ENCODE measurements around the gene SRSF11.
"Not testable (repeated sequence)": the region's sequence is repeated elsewhere in the genome, so short reads cannot be mapped to it uniquely, and the experiment has no call there.

Gene SRSF11, protein sequence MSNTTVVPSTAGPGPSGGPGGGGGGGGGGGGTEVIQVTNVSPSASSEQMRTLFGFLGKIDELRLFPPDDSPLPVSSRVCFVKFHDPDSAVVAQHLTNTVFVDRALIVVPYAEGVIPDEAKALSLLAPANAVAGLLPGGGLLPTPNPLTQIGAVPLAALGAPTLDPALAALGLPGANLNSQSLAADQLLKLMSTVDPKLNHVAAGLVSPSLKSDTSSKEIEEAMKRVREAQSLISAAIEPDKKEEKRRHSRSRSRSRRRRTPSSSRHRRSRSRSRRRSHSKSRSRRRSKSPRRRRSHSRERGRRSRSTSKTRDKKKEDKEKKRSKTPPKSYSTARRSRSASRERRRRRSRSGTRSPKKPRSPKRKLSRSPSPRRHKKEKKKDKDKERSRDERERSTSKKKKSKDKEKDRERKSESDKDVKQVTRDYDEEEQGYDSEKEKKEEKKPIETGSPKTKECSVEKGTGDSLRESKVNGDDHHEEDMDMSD

DNA sequence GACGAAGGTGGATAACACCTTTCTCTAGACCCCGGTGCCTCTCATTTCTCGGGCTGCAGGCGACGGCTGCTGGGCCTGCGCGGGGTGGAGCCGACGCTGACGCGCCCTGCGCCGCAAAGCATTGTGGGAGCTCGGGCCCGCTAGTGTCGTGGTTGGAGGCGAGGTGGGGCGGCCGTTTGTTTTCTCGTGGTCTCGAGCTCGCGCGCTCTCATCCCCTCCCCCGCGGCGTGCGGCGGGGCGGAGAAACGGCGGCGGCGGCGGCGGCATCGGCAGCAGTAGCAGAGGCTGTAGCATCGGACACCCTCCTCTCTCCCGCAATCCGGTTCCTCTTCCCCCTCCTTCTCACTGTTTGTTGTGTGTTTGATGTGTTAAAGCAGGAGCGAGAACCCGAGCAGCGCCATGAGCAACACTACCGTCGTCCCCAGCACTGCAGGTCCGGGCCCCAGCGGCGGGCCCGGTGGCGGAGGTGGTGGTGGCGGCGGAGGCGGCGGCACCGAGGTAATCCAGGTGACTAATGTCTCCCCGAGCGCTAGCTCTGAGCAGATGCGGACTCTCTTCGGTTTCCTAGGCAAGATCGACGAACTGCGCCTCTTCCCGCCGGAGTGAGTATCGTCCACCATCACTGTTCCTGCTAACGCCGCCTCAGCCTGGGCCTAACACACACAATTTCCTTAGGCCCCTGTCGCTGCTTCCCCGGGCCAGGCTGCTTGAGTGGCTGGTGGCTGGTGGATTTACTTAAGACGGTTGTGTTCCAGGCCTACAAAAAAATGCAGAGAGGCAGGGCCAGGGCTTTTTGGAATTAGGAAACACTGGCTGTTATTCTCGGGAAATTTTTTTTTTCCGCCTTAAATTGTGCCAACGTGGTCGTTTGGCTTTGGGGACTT is at the start of gene SRSF11:
TSS of gene SRSF11 (plus strand) at position 143 of the 884 bp plus-strand sequence. CDS start at position 400, 257 bp downstream.
- DNase-seq: peak; percentile 85 to 94

DNA sequence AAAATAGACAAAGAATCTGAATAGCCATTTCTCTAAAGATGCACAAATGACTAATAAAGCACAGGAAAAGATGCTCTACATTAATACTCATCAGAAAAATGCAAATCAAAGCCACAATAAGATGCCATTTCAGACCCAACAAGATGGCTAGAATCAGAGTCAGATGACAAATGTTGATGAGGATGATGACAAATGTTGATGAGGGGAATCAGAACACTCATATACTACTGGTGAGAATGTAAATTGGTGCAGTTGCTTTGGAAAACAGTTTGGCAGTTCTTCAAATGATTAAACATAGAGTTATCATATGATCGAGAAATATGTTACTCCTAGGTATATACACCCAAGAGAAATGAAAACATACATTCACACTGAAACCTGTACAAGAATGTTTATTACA is 49.7 kb upstream of the SRSF11 start:
- DNase-seq: no peak

DNA sequence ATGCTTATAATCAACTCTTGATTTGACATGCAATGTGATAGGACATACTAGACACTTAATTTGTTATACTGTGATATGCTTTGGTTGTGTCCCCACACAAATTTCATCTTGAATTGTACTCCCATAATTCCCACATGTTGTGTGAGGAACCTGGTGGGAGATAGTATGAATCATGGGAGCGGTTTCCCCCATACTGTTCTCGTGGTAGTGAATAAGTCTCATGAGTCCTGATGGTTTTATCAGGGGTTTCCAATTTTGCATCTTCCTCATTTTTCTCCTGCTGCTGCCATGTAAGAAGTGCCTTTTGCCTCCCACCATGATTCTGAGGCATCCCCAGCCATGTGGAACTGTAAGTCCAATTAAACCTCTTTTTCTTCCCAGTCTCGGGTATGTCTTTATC is 36.0 kb upstream of the SRSF11 start:
- DNase-seq: not testable (repeated sequence)

DNA sequence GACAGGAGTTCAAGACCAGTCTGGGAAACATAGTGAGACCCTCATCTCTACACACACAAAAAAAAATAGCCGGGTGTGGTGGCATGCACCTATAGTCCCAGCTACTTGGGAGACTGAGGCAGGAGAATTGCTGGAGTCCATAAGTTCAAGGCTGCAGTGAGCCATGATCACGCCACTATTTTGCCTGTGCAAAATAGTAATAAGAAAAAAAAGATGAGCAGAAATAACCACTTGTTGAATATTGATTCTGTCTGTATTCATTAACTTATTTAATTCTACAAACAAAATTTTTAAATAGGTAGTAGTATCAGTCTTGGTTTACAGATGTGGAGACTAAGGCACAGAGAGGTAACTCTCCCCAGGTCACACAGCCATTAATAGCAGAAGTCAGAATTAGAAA is 32.7 kb upstream of the SRSF11 start:
- no peak for DNase-seq

DNA sequence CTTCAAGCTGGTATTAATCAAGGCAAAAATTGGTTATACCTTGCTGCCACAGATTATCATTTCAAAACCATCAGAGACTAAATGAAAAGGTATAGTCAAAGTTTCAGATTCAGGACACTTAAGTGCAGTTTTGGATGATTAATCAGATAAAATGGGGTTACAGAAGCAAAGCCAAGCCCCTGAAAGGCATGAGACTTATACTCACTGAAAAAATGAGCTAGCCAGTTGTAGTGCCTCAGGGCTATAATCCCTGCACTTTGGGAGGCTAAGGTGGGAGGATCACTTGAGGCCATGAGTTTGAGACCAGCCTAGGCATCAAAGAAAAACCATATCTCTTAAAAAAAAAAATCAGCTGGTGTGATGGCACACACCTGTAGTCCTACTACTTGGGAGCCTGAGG is 31.0 kb upstream of the SRSF11 start:
- DNase-seq: no peak

DNA sequence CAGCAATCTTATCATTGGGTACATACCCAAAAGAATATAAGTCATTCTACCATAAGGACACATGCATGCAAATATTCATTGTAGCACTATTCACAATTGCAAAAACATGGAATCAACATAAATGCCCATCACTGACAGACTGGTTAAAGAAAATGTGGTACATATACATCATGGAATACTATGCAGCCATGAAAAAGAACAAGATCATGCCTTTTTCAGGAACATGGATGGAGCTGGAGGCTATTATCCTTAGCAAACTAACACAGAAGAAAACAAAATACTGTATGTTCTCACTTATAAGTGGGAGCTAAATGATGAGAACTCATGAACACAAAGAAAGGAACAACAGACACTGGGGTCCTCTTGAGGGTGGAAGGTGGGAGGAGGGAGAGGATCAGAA is 28.7 kb upstream of the SRSF11 start:
- DNase-seq: not testable (repeated sequence)

DNA sequence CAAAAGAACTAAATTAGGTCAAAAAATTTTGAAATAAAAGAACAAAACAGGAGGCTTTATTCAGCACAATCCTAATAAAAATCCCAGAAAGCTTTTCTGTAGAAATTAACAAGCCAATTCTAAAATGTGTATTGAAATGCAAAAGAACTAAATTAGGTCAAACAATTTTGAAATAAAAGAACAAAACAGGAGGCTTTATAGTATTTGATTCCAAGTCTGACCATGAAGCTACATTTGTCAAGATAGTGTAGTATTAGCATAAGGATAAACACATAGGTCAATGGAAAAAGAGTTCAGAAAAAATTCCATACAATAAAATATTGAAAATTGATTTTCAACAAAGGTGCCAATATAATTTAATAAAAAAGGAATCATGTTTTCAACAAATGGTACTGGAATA is 26.6 kb upstream of the SRSF11 start:
- DNase-seq: no peak

DNA sequence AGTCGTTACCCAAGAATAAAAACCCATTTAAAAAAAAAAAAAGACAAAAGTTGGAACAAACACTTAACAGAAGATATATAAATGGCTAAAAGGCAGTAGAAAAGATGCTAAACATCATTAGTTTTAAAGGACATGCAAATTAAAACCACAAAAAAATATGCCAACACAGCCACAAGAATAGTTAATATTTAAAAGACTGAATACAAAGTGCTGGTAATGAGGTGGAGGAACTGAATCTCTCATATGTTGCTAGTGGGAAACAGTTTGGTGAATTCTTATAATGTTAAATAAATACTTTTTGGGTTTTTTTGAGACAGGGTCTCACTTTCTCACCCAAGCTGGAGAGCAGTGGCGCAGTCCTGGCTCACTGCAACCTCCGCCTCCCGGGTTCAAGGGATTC is 25.8 kb upstream of the SRSF11 start:
- DNase-seq: no peak

DNA sequence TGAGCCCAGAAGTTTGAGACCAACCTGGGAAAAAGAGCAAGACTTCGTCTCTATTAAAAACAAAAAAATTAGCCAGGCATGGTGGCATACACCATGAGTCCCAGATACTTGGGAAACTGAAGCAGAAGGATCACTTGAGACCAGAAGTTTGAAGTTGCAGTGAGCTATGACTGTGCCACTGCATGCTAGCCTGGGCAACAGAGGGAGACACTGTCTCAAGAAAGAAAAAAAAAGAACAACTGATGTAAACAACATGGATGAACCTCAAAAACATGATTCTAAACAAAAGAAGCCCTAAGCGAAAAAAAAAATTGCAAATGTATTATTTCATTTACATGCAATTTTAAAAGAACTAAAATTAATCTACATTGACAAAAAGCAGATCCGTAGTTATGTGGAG is 24.8 kb upstream of the SRSF11 start:
- DNase-seq: no peak

DNA sequence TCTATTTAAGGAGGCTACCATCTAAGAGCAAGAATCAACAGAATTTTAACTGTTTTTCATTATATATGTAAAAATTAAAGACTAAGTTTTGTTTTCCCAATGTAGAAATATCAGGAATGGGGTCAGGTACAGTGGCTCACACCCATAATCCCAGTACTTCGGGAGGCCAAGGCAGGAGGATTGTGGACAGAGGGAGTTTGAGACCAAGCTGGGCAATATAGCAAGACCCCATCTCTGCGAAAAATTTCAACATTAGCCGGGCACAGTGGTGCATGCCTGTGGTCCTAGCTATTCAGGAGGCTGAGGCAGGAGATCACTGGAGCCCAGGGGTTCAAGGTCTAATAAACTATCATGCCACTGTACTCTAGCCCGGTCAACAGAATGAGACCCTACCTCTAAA is 21.1 kb upstream of the SRSF11 start:
- no peak for DNase-seq

DNA sequence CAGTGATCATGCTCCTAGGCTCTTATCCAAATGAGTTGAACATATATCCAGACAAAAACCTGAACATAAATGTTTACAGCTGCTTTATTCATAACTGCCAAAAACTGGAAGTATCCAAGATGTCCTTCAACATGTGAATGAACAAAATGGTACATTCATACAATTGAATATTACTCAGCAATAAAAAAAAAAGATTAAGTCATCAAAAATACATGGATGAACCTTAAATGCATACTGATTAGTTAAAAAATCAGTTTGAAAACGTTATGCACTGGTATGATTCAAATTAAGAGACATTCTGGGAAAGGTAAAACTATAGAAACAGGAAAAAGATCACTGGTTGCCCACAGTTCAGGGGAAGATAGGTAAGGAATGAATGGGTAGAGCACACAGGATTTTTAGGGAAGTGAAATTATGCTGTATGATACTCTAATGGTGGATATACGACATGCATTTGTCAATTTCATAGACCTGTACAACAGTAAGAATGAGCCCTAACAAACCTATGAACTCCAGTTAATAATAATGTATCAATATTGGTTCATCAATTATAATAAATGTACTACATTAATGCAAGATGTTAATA is 18.9 kb upstream of the SRSF11 start:
- DNase-seq: no peak

DNA sequence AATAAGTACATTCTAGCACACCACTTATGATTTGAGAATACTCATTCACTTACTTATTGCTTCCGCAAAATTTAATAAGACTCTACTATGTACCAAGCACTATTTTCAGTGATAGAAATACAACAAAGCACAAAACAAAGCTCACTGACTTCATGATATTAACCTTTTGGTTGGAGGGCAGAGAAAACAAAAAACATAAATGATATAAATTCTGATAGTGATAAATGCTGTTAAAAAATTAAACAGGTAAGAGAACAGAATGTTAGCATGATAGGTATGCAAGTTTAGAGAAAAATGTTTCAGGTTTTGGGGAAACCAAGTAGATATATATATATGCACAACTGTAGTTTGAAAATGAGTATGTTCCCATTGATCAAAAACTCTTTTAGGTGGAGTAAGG is 17.0 kb upstream of the SRSF11 start:
- DNase-seq: no peak

DNA sequence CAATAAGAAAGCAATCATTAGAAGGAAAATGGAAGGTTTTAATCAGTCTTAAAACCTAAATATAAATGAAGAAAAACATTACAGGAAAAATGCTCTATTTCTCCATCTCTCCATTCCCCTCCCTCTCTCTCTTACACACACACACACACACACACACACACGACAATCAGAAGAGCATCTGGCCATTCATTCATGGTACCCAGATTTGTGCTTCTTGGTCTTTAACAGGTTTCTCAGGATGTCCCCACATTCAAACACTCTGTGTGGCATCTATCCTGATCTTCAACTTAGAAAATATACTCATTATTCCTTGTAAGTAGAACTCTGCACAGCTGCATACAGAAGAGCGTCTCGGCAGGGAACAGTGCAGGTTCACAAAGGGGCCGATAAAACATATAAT is 16.6 kb upstream of the SRSF11 start:
- DNase-seq: no peak

DNA sequence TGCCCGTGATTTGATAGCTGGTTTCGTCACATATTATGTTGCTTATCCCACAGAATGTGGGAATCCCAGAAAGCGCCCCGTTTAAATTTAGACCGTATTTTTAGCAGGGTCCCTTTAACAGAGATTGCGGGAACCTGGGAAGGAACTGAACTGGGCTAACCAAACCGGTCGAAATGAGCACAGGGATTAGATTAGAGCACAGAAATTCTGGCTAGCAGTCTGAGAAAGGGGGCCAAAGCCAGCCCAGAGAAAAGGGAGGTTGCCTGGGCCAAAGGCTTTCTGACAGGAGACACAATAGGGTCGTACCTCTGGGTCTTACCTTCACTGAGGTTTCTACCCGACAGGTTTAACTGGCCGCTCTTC is 16.1 kb upstream of the SRSF11 start:
- no peak for DNase-seq

DNA sequence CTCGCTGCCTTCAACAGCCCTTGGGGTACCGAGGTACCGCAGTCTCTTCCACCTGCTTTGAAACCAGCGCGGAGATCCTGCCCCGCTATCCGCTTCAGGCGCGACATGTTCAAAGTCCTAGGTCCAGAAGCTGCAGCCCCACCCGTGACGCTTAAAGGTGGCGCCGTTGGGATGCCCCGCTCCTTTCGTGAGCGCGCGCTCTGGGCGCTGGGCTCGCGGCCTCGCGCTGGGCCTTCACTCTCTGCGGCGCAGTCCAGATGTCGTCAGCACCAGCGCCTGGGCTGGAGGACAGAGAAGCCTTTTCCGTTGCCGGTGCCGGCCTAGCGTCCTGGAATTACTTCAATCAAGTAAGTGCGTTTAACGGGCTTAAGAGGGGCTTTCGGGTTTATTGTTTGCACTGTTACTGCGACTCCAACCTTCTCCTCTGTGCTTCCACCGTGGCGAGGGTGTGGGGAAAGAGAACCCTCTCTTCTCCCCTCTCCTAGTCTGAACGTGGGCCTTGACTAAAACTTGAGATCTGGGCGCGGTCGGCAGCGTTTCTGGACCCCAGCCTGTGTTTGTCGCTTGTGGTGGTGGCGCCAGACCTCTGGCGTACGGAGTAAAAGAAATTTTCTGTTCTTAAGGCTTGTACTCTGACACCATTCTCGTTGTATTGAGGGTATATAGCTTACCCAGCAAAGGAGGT is 15.6 kb upstream of the SRSF11 start, which contains the start of gene LRRC40:
TSS of gene LRRC40 (minus strand) at position 146 of the 685 bp plus-strand sequence. CDS start at position 107, 39 bp downstream.
- peak; percentile 83 to 85 for DNase-seq

DNA sequence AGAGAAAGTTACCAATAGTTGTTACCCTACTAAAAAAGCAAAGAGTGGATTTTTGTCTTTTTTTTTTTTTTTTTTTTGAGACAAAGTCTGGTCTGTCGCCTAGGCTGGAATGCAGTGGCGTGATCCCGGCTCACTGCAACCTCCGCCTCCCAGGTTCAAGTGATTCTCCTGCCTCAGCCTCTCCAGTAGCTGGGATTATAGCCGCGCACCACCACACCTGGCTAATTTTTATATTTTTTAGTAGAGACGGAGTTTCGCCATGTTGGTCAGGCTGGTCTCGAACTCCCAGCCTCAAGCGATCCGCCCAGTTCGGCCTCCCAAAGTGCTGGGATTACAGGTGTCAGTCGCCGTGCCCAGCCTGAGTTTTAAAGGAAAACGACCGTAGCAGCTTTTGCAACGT is 14.3 kb upstream of the SRSF11 start:
- DNase-seq: not testable (repeated sequence)

DNA sequence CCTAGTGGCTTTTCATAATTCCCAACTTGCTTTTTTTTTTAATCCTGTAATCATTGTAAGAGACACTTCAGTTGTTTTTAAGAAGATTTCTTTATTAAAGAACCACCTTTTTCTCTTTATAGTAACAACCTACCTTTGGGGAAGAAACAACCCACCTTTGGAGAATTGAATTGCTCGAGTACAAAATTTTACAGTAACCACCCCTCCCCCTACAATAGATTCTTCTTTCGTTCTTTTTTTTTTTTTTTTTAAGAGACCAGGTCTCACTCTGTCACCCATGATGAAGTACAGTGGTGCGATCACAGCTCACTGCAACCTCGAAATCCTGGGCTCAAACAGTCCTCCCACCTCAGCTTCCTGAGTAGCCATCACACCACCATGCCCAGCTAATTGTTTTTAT is 13.7 kb upstream of the SRSF11 start:
- DNase-seq: no peak

DNA sequence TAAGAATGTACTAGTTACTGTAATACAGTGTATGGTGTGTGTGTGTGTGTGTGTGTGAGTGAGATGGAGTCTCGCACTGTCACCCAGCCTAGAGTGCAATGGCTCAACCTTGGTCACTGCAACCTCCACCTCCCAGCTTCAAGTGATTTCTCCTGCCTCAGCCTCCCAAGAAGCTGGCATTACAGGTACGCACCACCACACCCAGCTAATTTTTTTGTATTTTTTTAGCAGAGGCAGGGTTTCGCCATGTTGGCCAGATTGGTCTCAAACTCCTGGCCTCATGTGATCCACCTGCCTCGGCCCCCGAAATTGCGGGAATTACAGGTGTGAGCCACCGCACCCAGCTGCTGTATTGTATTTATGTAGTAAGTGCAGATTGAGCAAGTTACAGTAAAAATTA is 12.9 kb upstream of the SRSF11 start:
- no peak for DNase-seq

DNA sequence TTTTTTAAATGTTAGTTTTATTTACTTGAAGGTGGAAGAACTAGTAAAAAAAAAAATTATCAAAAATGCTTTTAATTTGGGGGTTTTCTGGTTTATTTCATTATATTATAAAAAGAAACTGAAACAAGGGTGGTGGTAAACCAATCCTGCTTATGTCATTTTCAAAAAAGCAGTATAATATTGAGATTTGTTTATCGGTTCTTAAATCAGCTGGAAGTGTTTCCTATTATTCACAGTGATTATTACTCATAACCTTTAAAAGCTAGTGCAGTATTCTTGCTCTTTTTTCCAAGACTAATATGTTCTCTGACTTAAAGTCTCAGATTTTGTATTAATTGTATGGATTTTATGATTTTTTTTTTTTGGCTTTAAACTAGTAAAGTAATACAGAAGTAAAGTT is 10.4 kb upstream of the SRSF11 start:
- DNase-seq: no peak

DNA sequence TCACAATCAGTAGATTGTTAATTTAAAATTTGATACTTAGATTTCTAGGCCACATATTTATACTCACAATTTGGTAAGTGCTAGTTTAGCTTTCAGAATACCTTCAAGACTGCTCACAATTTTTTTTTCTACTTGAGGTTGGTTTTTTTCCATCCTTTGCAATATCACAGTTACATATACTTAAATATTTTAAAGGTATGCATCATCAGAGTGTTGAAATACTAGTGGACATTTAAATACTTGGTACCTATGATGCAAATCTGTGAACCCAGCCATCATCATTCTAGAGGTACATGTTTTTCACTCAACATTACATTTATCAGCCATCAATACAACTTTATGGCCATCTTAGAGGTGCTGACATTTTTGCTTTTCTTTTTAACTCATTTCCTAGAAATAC is 9.6 kb upstream of the SRSF11 start:
- no peak for DNase-seq

DNA sequence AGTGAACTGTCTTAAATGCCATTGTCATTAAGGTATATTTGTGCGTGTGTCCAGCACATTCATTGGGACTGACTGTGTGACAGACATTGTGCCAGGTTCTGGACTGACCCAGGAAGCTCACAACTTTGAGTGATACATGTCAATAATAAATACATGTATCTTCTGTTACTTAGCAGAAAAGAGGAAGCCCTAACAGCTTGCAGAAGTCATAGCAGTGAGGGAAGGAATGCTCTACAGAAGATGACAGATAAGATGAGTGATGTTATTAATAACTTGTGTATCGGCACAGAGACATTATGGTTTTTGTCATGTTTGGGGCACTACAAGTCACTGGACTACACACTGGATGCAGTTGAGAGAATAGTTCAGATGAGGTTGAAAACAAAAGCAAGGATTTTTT is 1.2 kb upstream of the SRSF11 start:
- DNase-seq: peak in 1 of 2 donors; percentile 20

DNA sequence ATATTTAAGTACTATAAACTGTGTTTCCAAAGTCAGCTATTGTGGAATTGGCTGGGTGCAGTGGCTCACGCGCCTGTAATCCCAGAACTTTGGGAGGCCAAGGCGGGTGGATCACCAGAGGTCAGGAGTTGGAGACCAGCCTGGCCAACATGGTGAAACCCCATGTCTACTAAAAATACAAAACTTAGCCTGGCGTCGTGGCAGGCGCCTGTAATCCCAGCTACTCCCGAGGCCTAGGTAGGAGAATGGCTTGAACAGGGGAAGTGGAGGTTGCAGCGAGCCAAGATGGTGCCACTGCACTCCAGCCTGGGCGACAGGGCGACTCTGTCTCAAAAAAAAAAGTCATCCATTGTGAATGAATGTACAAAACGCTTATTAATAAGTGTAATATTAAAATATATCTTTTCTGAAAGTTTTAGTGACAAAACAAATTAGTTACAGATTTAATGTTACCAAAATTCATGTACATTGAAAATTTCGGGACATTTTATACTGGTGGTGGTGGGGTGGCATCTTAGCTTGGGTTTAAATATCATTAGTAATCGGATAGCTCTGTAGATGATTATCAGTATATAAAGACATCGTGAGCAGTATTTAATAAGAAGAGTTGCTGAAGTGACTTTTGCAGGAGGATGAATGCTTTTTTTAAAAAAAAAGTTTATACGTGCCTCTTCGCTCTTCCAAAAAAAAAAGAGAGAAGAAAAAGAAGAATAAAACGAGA is 503 bp upstream of the SRSF11 start:
- no peak for DNase-seq

Data from bone marrow (tissue), 2 donors.